Inflammatory macrophage (primary cell): ENCODE data around the gene NEO1.
A peak's percentile ranks its signal among the peaks of the same experiment; 100 is the strongest.
"Not testable (repeated sequence)": the region's sequence is repeated elsewhere in the genome, so short reads cannot be mapped to it uniquely, and the experiment has no call there.

Experiments used
- DNase-seq, 2 donors: peaks; one replicate each; pipeline ENCODE4 v3.0.0-alpha.2; 2020 to 2022

Gene NEO1

DNA sequence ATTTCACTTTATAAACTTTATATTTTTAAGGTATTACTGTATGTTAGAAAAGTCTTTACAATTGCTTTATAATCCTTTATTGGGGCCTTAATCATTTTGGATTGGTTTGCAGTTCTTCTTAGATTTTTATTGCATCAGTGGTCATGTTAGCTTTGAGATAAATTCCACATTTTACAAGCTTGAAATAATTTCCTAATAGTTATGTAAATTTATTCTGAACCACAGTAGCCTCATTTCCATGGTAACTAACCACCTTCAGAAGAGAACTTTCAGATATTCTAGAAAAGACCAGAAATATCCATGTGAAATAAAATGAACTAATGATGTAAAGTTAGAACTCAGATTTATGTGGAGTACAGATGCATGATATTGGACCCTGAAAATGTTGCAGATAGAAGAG is 94.2 kb downstream of the NEO1 start:
- DNase-seq: no peak

DNA sequence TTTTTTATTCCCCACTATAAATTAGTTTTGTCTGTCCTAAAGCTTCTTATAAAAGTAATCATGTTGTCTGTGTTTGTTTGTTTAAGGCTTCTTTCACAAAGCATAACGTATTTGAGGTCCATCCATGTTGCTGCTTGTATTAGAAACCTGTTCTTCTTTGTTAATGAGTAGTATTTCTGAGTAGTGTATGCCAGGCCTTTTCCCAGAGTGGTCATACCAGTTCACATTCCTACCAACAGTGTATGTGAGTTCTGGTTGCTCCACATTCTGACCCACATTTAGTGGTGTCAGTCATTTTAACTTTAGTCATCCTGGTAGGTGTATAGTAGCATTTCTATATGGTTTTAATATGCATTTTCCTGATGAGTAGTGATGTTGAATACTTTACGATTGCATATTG is 98.6 kb downstream of the NEO1 start:
- no peak for DNase-seq

DNA sequence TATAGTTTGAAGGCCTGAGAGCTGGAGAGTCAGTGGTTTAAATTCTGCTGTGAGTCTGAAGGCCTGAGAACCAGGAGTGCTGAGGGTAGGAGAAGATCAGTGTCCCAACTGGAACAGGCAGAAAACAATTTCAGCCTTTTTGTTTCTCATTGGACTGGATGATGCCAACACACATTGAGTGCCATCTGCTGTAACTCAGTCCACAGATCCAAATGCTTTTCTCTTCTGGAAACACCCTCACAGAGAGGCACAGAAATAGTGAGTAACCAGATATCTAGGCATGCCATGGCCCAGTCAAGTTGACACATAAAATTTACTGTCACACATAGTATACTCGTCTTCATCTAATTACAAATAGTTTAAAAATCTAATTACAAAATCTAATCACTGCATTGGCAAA is 100.8 kb downstream of the NEO1 start:
- DNase-seq: no peak

DNA sequence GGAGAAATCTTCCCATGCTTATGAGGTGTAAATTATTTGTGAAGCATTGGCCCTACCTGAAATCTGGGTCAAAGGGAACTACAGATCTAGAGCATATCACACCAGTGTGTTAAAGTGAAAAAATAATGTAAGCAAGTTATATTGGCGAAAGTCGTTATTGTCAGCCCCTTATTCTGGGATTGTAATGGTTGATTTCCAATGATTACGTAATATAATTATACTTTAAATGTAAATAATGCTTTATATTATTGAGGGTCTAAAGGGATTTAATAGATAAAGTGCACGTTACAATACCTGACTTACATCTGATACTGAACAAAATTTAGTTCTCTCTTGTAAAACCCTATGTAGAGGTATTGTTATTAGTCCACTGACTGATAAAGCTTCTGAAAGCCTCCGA is 101.2 kb downstream of the NEO1 start:
- no peak for DNase-seq

DNA sequence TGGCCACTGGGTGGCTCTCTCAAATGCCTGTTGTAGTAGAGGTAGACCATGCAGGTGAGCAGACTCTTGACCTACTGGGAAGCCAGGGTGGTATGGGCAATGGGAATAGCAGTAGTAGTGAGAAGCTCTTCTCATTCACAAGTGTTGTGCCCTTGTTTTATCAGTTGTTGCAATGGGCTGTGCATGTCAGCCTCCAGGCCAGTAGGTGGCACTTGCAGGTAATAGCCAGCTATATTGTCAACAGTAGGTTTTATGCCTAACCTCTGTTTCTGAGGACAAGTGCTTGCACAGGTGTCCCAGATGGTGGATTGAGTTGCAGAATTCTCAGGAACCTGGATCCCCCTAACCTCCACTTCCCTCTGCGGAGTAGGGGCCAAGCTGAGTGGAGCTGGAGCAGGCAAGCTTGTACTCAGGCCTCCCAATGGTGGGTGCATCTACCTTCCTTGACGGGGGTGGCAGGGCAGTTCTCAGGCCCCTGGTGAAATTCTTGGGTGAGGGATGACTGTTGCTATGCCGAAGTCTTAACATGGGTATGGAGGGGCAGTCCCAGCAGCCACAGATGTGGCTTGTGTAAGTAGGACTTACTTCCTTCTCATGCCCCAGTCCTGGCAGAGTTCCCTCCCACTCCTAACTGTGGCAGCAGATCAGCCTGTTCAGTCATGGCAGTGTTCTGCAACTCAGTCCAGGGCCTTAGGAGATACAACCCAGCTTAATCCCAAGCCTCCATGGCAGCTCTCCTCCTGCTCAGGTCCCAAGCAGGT is 104.3 kb downstream of the NEO1 start:
- DNase-seq: peak in 1 of 2 donors; percentile 26

DNA sequence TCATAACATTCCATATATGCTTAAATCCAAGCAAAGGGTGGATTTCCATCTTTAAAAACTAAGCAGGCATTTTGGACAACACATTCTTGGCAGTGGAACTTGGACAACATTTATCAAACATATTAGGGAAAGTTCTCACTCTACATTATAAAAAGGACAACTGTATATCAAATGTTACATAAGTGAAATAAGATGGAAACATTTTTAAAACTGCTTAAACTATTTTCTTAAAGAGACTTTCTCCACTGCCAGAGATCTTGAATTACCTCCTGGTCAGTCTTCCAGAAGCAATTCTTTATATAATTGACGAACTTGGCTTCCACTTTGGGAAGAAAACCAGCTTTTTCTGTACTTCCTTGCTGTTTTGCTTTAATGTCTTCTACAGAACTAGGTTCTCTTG is 109.3 kb downstream of the NEO1 start:
- DNase-seq: no peak

DNA sequence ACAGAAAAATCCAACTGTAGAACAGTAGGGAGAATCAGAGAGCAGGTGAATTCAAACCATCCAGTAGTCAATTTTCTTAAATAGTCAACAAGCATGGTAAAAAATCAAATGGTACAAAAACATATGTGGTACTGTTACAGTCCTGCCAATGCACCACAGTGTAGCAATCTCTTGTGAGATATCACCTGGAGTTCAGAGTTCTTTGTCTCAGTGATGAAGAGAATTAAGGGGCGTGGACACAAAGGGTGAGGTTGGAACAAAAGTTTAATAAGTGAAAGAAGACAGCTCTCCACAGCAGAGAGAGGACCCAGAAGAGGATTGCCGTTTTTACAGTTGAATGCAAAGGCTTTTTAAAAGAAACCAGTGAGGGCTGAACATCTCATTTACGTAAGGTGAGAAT is 113.2 kb downstream of the NEO1 start:
- DNase-seq: no peak

DNA sequence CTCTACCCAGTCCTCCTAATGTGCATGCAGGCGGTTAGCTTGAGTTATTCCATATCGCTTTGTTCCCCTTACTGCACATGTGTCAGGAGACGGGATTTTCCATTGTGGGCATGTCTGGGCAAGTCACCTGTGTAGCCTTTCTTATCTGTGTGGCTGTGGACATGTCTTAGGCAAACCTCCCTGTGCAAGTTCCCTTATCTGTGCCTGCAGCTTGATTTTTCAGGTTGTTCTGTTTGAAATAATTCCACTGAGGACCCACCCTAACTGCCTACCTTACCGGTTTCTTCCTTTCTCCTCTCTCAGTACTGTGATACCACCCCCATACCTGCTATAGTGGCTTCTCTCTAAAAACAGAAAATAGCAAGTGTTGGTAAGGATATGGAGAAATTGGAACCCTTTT is 113.6 kb downstream of the NEO1 start:
- DNase-seq: no peak

DNA sequence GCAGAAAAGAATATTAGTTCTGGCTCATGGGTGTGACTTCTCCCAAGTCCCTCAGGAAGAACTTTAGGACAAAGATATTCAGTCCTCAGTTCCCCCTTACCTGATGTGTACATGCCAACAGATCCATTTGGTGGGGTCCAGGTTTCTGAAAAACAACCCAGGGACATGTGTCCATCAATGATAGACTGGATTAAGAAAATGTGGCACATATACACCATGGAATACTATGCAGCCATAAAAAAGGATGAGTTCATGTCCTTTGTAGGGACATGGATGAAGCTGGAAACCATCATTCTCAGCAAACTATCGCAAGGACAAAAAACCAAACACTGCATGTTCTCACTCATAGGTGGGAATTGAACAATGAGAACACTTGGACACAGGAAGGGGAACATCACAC is 114.4 kb downstream of the NEO1 start:
- not testable (repeated sequence) for DNase-seq

DNA sequence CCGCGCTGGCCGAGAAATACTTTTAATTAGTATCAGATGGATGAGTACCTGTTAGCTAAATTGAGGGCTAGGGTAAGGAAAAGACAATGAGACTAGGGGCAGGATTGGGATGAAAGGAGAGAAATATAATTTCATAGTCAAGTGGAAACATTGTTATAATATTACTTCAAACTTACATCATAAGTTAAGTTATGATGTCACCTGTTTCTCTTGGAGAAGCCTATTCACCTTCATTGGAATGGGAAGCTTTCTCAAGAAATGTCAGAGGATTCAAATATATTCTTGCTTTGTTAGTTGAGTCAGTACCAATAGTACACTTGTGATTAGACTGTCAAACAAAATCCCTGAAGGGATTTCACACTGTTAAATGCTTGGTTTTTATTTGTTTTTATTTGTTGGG is 116.2 kb downstream of the NEO1 start:
- DNase-seq: no peak

DNA sequence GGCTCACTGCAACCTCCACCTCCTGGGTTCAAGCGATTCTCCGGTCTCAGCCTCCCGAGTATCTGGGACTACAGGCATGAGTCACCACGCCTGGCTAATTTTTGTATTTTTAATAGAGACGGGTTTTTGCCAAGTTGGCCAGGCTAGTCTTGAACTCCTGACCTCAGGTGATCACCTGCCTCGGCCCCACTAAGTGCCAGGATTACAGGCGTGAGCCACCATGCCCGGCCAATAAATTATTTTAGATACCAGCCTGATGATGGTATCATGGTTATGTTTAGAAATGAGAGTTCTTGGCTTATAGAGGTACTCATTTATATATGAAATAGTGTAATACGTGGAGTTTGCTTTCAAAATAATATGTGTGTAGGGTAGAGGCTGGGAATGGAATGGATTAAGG is 119.4 kb downstream of the NEO1 start:
- no peak for DNase-seq

DNA sequence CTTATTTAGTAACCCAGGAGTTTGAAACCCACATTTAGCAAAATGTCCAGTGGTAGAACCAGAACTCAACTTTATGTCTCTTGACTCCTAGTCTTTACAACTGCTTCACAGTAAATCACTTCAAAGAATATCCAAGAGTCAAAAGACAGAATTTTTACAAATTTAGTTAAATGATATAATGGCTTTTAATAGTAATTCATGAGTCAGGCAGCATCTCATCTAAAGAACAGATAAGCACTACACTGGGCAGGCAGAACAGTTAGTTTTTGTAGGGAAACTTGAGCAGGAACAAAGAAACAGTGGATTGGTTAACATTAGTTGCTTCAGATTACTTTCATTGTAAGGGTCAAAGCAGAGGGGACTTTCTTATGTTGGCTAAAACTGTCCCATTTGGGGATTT is 120.2 kb downstream of the NEO1 start:
- DNase-seq: no peak

DNA sequence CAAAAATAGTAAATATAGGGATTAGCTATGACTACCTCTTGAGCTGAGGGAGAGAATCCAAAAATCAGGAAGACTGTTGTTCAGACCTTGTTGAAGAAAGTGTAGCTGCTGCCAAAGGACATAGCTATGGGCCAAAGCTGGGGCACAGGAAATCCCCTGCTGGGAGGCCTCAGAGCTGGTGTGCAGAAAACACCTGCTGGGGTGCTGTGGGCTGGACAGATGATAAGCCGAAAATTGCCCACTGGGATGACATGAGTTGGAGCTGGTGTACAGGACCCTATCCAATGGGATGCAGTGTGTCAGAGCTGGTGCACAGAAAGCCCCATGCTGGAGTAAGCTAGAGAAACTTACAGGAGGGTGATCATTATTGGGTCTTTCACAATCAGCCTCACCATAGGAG is 121.9 kb downstream of the NEO1 start:
- no peak for DNase-seq

DNA sequence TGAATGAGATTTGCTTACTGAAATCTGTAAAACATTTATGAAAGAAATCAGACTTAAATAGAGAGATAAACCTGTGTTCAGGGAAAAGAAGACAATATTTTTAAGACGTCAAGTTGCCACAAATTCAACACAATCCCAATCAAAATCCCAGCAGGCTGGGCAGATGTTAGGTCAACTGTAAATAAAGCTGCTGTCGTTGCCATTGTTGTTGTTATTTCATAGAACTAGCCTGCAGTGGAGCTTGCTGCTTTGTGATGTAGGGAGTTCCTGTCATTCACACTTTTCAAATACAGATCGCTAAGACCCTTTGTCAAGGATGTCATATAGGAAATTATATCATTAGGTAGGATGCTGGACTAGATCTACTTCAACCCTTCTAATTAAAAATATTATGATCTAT is 123.1 kb downstream of the NEO1 start:
- no peak for DNase-seq

DNA sequence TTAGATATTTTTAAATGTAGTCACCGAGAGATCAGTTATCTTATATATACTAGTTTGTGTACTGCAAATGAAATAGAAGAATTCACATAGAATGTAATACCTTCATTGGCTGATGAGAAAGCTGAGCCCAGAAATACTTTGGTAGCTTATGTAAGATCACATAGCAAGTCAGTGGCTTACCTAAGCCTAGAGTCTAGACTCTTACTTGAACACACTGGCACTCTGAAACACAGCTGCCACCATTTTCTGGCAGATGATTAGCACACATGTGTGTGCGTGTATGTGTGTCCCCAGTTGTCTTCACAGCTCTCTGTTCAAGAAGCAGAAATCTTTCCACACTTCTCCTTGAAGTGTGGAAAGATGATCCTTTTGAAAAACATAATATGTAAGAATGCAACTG is 124.3 kb downstream of the NEO1 start:
- no peak for DNase-seq

DNA sequence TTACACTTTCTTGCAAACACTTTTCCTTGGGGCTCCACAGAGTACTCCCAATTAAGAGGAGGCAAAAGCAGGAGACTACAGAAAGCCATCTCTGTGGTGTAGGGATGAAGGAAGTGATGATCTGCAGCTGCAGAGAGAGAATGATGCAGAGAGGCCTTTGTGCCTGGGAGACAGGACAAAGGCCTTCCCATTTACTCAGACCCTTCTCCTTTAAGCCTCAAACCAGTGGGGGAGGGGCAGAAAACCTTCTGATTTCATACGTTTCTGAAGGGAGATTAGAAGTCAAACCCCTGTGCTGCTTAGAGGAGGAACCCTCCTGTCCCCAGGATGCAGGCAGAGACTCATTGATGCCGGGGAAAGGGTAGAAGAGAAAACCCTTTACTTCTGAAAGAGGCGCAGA is 130.8 kb downstream of the NEO1 start:
- no peak for DNase-seq

DNA sequence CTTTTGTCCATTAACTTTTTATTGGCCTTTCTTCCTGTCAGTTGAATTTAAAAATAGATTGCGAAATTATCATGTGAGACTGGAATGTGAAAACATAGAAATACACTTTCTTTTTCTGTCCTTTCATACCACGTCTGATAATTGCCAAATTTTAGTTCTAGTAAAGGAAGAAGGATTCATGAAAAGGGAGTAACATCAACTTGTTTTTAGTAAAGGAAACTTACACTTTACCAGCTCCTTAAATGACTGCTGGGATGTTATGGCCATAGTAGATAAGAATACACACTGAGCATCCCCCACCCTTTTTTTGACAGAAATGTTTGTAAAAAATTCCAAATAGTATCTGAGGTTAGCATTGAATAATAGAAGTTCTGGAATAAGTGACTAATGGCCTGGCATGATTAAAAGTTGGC is 137.9 kb downstream of the NEO1 start:
- no peak for DNase-seq

DNA sequence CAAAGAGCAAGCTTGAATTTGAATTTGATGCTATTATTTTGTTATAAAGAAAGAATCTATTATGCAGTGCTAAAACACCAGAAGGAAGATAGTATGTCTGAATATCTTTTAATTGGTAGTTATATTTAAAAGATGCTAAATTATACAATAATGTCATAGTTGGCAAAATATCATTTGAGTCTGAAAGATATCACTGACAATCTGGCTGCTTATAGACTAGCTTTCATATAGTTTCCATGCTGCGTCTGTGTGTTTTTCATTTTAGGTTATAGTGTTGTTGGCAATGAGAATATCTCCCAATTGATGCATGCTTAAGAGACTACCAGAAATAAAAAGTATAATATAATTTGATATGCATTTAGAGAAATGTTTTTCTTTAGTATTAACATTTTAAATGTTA is 142.9 kb downstream of the NEO1 start:
- DNase-seq: no peak

DNA sequence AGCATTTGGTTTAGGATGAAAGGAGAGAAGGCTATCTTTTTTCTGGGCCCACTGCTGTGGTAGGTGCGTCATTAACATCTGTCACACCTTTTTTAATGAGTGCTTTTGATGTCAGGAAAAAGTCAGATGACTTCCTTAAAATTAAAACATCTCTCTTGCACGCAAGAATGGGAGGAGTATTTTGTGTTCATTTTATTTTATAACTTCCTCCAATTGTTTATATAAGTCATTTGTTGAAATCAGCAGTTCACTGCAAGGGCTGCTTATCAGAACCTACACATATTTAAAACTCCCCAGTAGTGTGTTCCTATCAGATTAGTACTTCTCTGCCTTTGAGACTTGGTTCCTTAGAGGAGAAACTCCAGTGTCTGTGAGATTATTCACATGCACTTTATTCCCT is 143.8 kb downstream of the NEO1 start:
- no peak for DNase-seq

DNA sequence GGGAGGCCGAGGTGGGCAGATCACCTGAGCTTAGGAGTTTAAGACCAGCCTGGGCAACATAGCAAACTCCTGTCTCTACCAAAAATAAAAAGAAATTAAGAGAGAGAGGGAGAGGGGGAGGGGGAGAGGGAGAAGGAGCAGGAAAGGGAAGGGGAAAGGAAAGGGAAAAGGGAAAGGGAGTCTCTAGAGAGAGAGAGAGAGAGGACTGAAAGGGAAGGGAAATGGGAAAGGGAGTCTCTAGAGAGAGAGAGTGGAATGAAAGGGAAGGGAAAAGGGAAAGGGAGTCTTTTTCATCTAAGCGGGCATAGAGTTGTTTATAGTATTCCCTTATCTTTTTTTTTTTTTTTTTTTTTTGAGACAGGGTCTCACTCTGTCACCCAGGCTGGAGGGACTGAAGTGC is 148.1 kb downstream of the NEO1 start:
- no peak for DNase-seq

DNA sequence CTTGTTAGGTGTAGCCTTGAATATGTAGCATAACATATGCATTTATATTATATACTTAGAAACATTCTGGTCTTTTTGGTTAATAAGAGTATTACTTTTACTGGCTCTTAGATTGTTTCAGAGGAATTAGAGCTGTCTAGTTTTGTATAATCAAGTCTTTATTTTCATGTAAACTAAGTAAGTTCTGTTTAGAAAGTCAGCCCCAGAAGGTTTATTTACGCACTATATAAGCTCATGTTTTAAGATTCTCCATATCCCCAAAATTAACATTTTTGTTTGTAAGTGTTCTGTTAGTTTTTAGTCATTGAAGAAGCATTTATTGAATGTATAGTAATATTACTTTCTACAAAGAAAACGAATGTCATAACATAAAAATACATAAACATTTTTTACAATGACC is 158.4 kb downstream of the NEO1 start:
- DNase-seq: no peak

DNA sequence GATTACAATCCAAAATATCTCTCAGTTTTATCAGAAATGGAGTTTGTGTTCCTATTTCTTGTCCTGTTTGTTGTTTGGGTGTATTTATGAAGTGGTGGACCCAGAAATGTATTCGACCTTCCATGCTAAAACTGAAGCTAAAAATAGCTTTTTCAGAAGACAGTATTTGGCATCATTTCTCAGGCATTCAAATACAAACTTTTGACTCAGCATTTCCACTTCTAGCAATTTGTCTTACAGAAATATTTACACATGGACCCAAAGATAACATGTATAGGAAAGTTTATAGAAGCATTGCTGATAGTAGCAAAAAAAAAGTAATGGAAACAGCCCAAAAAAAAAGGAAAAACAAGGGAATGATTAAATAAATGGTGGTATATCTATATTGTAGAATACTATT is 160.2 kb downstream of the NEO1 start:
- no peak for DNase-seq

DNA sequence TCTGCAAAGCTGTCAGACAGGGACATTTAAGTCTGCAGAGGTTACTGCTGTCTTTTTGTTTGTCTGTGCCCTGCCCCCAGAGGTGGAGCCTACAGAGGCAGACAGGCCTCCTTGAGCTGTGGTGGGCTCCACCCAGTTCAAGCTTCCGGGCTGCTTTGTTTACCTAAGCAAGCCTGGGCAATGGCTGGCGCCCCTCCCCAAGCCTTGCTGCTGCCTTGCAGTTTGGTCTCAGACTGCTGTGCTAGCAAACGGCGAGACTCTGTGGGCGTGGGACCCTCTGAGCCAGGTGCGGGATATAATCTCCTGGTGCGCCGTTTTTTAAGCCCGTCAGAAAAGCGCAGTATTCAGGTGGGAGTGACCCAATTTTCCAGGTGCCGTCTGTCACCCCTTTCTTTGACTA is 169.2 kb downstream of the NEO1 start:
- DNase-seq: not testable (repeated sequence)

DNA sequence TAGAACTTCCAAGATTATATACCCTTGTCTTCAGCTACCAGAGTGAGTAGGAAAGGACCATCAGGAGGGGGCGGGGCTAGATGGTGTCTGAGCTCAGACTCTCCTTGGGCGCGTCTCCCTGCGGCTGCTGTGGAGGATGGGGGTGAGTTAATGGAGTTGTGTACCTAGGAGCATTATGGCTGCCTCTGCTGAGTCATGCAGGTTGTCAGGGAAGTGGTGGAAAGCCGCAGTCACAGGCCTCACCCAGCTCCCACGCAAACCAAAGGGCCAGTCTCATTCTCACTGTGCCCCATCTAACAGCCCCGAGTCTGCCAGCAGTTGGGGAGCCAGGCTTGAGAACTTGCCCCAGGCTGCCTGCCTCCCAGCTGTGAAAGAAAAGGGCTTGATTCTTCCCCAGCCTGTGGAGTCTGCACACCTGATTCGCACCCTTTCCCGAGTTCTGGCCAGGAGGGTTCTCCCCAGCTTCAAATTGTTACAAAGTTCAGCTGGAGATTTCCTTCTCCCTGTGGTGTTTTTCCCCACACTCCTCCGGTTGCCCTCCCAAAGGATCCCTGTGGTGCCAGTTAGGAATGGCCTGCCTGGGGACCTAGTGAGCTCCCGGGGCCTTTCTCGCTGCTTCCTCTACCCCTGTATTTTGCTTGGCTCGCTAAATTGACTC is 173.2 kb downstream of the NEO1 start:
- DNase-seq: no peak
